GF-D8 (cell line): ENCODE results near the gene IQCB1.
"Not testable (repeated sequence)": the region's sequence is repeated elsewhere in the genome, so short reads cannot be mapped to it uniquely, and the experiment has no call there.

Source experiments
- DNase-seq: peaks from one replicate; lab custom pipeline; 2025; lab: John Stamatoyannopoulos, UW

The IQCB1 gene, protein sequence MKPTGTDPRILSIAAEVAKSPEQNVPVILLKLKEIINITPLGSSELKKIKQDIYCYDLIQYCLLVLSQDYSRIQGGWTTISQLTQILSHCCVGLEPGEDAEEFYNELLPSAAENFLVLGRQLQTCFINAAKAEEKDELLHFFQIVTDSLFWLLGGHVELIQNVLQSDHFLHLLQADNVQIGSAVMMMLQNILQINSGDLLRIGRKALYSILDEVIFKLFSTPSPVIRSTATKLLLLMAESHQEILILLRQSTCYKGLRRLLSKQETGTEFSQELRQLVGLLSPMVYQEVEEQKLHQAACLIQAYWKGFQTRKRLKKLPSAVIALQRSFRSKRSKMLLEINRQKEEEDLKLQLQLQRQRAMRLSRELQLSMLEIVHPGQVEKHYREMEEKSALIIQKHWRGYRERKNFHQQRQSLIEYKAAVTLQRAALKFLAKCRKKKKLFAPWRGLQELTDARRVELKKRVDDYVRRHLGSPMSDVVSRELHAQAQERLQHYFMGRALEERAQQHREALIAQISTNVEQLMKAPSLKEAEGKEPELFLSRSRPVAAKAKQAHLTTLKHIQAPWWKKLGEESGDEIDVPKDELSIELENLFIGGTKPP

GRCh38 chr3:121834671-121835464 is at the start of gene IQCB1, which contains the start of gene EAF2:
IQCB1 (minus strand) TSS chr3:121835060; CDS start chr3:121828960, 6,100 bp downstream.
EAF2 (plus strand) TSS chr3:121835209; CDS start chr3:121835286, 77 bp downstream.
- DNase-seq = peak; percentile 89

GRCh38 chr3:121883507-121883906 is 48.6 kb upstream of the IQCB1 start:
- no peak for DNase-seq

DNA sequence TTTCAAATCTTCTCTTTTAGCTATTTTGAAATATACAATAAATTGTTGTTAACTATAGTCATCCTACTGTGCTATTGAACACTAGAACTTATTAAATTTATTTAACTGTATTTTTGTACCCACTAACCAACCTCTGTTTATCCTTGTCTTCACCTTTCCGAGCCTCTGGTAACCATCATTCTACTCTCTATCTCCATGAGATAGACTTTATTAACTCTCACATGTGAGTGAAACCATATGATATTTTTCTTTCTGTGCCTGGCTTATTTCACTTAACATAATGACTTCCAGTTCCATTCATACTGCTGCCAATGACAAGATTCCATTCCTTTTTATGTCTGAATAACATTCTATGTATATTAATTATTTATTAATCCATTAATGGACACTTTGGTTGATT is 43.6 kb upstream of the IQCB1 start:
- DNase-seq = no peak

DNA sequence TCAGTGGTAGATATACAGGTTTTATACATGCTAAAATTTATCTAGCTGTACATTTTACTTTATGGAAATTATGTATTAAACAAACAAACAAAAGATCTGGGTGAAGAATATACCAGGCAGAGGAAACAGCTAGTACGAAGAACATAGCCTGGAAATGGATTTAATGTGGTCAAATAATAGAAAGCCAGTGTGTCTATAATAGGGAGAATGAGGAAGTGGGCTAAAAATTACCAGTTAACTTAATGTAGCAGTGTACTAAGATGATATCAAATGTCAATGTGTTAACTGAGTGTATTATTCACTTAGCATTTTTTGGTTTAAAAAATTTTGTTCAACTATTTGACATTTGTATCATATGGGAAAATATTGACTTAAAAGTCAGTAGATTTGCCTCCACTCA is 36.6 kb upstream of the IQCB1 start:
- no peak for DNase-seq

- DNase-seq = no peak
Measured at GRCh38 chr3:121870717-121871116, 35.9 kb upstream of the IQCB1 start.

GRCh38 chr3:121869736-121870135 is 34.9 kb upstream of the IQCB1 start:
- peak; percentile 33 for DNase-seq

DNA sequence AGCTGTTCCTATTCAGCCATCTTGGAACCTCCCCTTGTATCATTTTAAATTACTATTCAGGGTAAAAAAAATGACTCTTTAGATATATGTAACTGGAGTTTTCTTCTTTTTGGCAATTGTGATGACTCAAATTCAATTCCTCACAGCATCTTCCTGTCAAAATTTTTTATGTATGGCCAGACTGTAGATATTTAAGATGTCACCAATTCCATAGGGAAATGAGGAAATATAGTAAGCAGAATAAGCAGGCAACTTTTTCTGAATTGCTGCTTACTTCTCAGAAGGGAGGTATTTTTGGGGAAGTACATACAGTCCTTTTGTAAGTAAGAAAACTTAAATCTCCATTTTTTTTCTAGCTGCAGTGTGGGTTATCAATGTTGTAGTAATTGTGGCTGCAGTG is 28.9 kb upstream of the IQCB1 start:
- no peak for DNase-seq

GRCh38 chr3:121863247-121863646 is 28.4 kb upstream of the IQCB1 start:
- DNase-seq = not testable (repeated sequence)

GRCh38 chr3:121857778-121858177 is 22.9 kb upstream of the IQCB1 start:
- not testable (repeated sequence) for DNase-seq

- no peak for DNase-seq
Measured at GRCh38 chr3:121855555-121855954, 20.7 kb upstream of the IQCB1 start.

DNA sequence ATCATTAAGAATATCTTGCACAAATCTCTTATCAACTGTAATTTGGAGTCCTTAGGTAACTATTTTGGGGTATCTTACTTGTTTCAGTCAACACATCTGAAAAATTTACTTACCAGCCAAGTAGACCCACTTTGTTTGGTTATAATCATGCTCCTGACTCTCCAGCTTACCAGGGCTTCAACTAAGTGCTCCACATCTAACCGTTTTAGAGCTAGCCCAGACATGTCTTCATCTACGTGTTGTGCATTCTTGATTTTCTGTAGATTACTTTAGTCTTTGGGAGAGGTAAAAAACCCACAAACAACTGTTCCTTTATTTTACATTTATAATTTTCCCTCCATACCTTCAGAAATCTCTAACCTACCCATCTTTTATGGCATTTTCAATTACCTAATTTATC is 17.4 kb upstream of the IQCB1 start:
- no peak for DNase-seq

DNA sequence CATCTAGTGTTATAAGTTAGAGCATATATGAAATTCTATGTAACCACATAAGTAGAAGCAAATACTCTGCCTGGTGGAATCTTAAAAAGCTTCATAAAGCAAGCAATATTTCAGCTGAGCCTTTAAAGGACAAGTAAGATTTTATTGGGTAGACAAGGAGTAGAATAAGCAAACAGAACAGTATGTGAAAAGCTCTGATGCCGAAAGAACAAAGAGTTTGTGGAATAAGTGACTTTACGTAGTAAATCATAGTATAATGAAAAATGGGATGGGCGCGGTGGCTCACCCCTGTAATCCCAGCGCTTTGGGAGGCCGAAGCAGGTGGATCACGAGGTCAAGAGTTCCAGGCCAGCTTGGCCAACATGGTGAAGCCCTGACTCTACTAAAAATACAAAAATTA is 10.0 kb upstream of the IQCB1 start:
- DNase-seq = no peak

DNA sequence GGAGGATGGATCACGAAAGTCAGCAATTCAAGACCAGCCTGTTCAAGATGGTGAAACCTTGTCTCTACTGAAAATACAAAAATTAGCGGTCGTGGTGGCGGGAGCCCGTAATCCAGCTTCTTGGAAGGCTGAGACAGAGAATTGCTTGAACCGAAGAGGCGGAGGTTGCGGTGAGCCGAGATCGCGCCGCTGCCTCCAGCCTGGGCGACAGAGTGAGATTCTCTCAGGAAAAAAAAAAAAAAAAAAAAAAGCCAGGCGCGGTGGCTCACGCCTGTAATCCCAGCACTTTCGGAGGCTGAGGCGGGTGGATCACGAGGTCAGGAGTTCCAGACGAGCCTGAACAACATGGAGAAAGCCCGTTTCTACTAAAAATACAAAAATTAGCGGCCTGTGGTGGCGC is 5.1 kb upstream of the IQCB1 start:
- no peak for DNase-seq

GRCh38 chr3:121836481-121836880 is 1.6 kb upstream of the IQCB1 start:
- peak; percentile 16 for DNase-seq

DNA sequence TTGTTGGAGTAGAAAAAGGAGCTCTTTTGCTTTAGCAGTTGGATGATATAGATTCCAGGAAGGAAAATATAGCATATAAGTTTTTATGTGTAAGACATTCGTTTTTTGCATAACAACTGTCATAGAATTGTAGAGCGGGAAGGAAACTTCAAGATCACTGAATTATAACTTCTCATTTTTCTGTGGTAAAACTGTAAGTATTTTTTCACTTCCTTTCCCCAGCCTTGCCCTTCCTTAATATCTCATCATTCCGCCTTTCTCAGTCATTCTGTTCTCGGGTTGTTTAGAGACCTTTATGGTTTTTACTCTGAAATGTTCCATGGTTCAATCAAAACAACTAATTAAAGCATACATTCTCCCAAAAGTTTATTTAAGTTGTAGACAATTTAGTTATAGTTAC is 1.2 kb upstream of the IQCB1 start:
- peak; percentile 44 for DNase-seq

GRCh38 chr3:121835465-121835801 is 573 bp upstream of the IQCB1 start:
- no peak for DNase-seq

- DNase-seq = peak; percentile 8
Measured at GRCh38 chr3:121834157-121834670, 646 bp downstream of the IQCB1 start.

GRCh38 chr3:121822973-121823372 is 11.9 kb downstream of the IQCB1 start:
- DNase-seq = no peak

DNA sequence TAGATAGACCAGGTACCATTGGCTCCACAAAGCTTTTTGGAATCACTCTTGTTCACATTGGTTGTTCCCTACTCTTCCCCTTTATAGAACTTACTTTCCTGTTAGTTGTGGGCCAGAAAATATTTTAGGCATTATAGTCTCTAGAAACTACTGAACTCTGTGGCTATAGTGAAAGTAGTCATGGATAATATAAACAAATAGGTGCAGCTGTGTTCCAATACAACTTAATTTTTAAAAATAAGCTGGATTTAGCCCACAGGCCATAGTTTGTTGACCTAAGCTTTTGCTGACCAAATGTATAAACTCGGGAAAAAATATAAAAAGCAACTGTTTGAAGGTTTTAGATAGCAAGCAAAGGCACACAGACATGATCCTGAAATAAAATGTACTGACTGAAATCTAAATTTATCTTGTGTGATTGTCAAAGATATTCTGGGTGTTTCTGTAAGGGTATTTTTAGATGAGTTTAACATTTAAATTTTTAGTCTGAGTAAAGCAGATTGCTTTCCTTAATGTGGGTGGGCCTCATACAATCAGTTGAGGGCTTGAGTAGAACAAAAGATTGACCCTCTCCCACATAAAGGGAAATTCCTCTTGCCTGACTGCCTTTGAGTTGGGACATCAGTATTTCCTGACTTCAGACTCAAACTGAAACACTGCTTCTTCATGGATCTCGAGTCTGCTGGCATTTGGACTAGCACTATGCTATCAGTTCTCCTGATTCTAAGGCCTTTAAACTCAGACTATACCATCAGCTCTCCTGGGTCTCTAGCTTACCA is 13.2 kb downstream of the IQCB1 start:
- no peak for DNase-seq

DNA sequence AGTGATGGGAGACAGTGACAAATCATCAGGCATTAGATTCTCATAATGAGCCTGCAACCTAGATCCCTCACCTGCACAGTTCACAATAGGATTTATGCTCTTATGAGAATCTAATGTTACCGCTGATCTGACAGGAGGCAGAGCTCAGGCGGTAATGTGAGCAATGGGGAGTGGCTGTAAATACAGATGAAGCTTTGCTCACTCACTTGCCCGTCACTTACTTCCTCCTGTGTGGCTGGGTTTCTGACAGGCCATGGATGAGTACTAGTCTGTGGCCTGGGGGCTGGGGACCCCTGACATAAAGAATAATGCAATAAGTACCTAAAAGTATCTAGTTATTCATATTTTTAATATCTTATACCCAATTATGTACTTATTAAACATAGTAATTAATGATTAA is 15.6 kb downstream of the IQCB1 start:
- DNase-seq = no peak

DNA sequence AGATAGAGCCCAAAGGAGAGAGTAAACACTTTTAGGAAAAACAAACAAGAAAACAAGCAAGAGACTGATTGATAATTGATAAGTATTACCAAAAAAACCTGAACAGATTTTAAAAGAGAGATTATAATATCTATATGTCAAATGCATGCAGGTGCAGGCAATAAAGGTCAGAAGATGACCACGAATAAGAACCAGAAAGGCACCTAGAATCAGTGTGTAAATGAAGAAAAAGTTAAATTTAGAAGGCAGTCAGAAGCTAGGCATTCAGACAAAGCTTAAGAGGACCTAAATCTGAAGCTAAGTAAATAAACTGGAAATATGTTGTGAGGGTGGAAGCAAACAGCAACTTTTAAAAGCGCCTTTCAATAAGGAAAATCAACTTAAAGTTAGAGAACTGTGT is 16.3 kb downstream of the IQCB1 start:
- DNase-seq = no peak

- no peak for DNase-seq
Measured at GRCh38 chr3:121817753-121818152, 17.1 kb downstream of the IQCB1 start.
